CMK (cell line): ENCODE data around the gene GNRHR.
"Not testable (repeated sequence)": the region's sequence is repeated elsewhere in the genome, so short reads cannot be mapped to it uniquely, and the experiment has no call there.

Experiments
- DNase-seq: peaks from one replicate; pipeline ENCODE4 v3.0.0-alpha.2; 2010; ENCODE audit warnings: low read depth

The GNRHR gene

GRCh38 chr4:67754288-67754687, at the start of gene GNRHR:
GNRHR (minus strand) TSS chr4:67754388; CDS start chr4:67754335, 53 bp downstream.
- DNase-seq = no peak

DNA sequence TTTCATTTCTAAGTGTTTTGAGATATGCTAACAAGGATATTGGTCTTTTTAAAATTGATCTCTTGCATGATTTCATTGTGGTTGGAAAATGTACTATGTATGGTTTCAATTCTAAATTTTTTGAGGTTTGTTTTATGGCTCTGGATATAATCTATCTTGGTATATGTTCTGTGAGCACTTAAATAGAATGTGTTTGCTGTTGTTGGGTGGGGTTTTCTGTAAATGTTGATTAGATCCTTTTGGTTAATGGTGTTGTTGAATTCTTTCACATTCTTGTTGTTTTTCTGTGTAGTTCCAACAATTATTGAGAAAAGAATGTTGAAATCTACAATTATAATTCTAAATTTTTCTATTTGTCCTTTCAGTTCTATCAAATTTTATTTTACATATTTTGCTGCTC, 42.6 kb upstream of the GNRHR start:
- no peak for DNase-seq

- no peak for DNase-seq
Observed at GRCh38 chr4:67790721-67791120, 36.5 kb upstream of the GNRHR start.

GRCh38 chr4:67787311-67787710, 33.1 kb upstream of the GNRHR start:
- no peak for DNase-seq

GRCh38 chr4:67785528-67785927, 31.3 kb upstream of the GNRHR start:
- no peak for DNase-seq

DNA sequence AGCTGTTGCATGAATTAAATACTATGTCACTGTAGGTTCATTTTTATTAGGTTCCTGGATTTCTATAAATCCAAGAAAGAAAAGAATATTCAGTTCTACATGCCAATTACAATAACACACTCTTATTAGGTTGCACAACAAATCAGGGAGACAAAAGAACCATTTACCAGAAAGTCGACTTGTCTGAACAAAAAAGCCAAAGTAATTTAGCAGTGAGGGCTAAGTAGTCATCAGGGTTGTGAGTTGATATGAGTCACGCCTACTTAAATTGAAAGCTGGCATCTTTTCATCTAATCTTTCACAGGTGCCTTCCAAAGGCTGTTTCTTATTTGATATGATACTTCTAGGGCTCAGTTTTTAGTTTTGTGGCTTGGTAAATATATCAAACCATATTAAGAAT, 25.4 kb upstream of the GNRHR start:
- no peak for DNase-seq

DNA sequence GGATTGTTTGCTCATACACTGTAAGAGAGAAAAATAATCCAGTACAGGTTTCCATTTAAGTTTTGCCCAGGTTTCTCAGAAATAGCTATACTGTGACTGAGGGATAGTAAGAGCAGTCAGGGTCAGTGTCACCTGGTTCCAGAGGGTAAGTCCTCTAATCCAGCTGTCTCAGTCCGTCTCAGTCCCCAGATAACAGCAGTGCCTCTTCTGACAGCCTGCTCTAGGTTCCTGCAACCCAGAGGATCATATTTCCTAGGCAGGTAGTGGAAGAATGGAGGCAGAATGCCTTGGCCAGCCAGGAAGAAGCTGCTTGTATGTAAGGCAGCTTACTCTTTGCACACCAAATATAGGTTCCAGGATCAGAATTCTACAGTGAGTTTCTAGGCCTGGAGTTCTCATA, 22.6 kb upstream of the GNRHR start:
- DNase-seq = no peak

GRCh38 chr4:67770422-67770821, 16.2 kb upstream of the GNRHR start:
- no peak for DNase-seq

- DNase-seq = no peak
Observed at GRCh38 chr4:67765928-67766327, 11.7 kb upstream of the GNRHR start.

GRCh38 chr4:67765401-67765800, 11.2 kb upstream of the GNRHR start:
- no peak for DNase-seq

DNA sequence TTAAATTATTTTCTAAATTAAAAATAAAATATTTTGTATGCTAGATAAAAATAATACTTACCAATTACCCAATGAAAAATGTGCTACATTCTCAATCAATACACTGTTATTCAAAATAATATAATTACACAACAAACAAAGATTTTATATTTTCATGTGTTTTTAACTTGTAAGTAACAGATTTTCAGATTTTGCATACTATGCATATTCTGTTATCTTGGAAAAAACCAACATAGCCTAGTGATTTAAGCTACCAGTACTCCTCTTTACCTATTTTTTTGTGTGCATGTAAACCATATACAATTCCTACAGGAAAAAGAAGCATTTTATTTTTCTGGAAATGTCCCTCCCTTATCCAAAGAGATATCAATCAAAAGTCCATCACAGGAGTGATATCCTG, 10.0 kb upstream of the GNRHR start:
- no peak for DNase-seq

GRCh38 chr4:67762086-67762485, 7.9 kb upstream of the GNRHR start:
- DNase-seq = no peak

- not testable (repeated sequence) for DNase-seq
Observed at GRCh38 chr4:67756991-67757390, 2.8 kb upstream of the GNRHR start.

DNA sequence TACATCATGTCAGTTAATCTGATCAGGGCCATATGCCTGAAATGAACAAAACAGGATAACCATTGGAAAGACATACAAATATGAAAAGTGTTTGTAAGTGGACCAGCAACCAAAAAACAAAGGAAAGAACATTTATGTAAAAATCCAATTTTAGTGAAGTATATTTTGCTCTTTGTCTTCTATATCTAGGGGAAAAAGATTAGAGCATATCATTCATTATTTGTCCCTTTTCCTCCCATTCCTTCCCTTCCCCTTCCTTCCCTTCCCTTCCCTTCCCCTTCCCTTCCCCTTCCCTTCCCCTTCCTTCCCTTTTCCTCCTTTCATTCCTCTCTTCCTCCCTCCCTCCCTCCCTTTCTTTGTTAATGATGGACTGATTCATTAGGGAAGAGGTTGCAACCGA, 1.8 kb upstream of the GNRHR start:
- DNase-seq = no peak

DNA sequence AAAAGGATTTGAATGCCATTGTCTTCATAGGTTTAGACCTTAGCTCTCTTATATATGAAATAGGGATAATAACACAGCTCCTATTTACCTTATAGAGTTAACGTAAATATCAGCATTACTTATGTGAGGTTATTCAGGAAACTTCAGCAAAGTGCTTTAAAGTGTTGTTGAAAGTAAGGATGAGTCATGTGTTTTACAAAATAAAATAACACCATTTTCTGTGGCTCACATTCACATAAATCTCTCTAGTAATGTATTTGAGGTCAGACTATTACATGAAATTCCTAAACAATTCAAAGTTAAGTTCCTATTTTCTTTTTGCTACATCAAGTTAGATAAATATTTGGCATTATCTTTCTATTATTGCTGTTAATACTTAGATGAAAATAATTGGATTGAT, 2.9 kb downstream of the GNRHR start:
- DNase-seq = no peak

DNA sequence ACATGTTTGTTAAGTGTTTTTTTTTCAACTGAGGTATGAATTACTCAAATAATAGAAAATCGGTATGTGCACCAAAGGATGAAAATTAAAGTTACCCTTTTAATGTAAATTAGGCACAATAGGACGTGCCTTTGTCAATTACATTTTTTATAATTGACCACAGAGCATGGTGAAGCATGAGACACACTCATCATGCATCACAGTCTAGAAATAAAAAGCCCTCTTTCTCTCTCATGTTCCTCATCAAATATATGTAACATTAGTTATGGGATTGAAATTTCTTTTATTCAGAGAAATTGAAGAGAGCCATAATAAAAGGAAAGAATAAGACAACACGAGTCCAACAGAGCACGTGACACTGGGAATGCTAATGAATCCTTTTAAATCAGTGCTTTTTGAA, 3.5 kb downstream of the GNRHR start:
- no peak for DNase-seq

- no peak for DNase-seq
Observed at GRCh38 chr4:67749286-67749685, 4.9 kb downstream of the GNRHR start.

DNA sequence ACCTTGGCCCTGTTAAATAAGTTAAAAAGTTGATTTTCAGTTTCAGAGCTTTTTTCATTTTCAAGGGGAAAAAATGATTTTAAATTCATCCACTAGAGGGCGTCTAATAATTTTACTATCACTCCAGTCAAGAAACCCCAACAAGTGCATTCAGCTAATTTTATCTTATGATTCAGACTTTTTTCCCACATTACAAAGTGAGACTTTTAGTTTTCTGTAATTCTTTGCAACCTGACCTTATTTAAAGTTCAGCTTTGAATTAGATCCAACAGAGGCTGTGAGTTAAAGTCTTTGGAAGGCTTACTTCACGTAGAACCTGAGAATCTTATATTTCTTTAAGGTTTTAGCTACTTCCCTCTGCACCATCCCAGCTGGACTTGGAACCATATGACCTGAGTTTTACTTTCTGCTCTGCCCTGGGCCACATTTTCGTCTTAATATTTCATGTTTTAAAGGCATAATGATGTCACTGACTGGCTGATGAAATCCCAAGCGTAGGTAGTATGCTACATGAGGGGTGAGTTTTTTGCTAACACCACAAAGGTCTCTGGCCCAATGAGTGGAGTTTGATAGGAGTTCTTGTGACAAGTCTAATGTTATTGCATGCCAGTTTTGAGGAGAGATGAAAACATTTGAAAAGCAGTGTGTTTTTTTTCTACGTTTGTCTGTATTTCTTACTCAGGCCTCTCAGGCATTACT, 7.2 kb downstream of the GNRHR start:
- DNase-seq = peak; percentile 18

GRCh38 chr4:67744561-67745283, 9.5 kb downstream of the GNRHR start:
- DNase-seq = no peak

- DNase-seq = no peak
Observed at GRCh38 chr4:67743194-67743593, 11.0 kb downstream of the GNRHR start.

DNA sequence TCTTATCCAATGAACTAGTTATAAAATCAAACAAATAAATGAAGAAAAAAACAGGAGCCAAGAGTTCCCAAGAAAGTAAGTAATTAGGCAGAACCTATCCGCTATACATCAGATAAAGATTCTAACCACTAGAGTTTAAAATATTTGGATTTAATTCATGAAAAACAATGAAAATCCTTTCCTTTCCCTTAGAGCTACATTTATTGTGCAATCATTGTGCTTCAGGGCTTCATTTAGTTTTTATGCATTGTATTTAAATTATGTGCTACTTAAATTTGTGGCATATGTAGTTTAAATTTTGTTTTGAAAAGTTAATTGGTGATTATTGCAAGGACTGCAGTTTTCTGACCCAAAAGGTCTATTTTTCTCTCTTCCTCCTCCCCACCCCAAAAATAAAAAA, 17.9 kb downstream of the GNRHR start:
- no peak for DNase-seq

GRCh38 chr4:67735325-67735724, 18.9 kb downstream of the GNRHR start:
- no peak for DNase-seq

DNA sequence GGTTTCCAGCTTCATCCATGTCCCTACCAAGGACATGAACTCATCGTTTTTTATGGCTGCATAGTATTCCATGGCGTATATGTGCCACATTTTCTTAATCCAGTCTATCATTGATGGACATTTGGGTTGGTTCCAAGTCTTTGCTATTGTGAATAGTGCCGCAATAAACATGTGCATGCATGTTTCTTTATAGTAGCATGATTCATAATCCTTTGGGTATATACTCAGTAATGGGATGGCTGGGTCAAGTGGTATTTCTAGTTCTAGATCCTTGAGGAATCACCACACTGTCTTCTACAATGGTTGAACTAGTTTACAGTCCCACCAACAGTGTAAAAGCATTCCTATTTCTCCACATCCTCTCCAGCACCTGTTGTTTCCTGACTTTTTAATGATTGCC, 23.7 kb downstream of the GNRHR start:
- not testable (repeated sequence) for DNase-seq
